Hepatocyte (in vitro differentiated cells): ENCODE results near the gene STKLD1.

Source experiments
- CTCF ChIP-seq: fragments of 200-600 bp; sonication (generic); IDR thresholded peaks from 2 replicates; pipeline ENCODE4 v1.5.1; 2016; ENCODE audit warnings: antibody characterized with exemption, mild to moderate bottlenecking; ENCODE audit not compliant: poor library complexity
- EZH2phosphoT487 ChIP-seq: fragments of 200-600 bp; sonication (generic); IDR thresholded peaks from one replicate; pipeline ENCODE4 v1.6.1; 2018; ENCODE audit warnings: antibody characterized with exemption, mild to moderate bottlenecking, low read depth, moderate library complexity; ENCODE audit not compliant: unreplicated experiment, severe bottlenecking

DNA sequence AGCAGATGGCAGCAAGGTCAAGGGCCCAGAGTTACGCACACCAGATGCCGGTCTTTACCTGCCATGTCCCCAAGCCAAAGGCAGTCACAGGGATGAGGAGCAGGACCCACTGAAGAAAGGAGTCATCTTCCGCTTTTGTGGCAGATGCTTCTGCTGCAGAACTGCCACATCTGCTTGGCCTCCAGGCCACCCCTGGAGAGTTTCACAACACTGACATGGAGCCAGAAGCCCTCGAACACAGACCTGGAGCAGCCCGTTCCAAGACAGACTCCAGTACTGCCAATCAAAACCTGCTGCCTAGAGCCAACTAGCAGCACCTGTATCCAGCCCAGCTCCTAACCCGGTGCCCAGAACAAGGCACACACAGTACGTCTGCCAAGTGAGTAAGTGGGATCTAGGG, 21.4 kb upstream of the STKLD1 start:
- no peak for TF ChIP-seq CTCF
- TF ChIP-seq EZH2phosphoT487: no peak
